ENCODE data around the gene KLK1. TPM values are rescaled to one million over a fixed set of nuclear protein-coding genes. Genes with fewer than 3 reads are reported as not detected.

The KLK1 gene
- total RNA-seq, 4 donors from 2014 or later, result 0.82 TPM; not detected in 3

- Histone ChIP-seq H3K4me1 (no peaks in the 10 kb centered on the region), H3K27ac (no peak overlapping the region), H3K27me3 (no peaks in the 10 kb centered on the region), H3K4me3 (no peak overlapping the region), H3K9me3 (no peaks in the 10 kb centered on the region), H3K36me3 (no peaks in the 10 kb centered on the region)
- TF ChIP-seq POLR2A (IDR thresholded peaks at IDR 0.05), result no peak
- TF ChIP-seq CTCF (IDR thresholded peaks at IDR 0.05), result no peak
- no peak for DNase-seq
- intact Hi-C loops (cut with DNase I; ENCODE audit: low total_unique reads), result no loop called here
Observed at GRCh38 chr19:50827476-50827875, 3.9 kb upstream of the KLK1 start.

- Histone ChIP-seq H3K27me3 (peaks cover 0 to 5% of the 10 kb centered on the region in 2 donors), H3K36me3 (no peaks in the 10 kb centered on the region), H3K9me3 (no peaks in the 10 kb centered on the region), H3K4me1 (no peaks in the 10 kb centered on the region), H3K4me3 (no peak overlapping the region), H3K27ac (no peak overlapping the region)
- TF ChIP-seq CTCF (IDR thresholded peaks at IDR 0.05), result no peak
- no peak for TF ChIP-seq POLR2A (IDR thresholded peaks at IDR 0.05)
- DNase-seq, result no peak
- intact Hi-C loops (cut with DNase I; ENCODE audit: low total_unique reads), result no loop called here
Observed at GRCh38 chr19:50826492-50827240, 3.1 kb upstream of the KLK1 start.

GRCh38 chr19:50822661-50823208 is 852 bp downstream of the KLK1 start:
- TF ChIP-seq POLR2A (IDR thresholded peaks at IDR 0.05), result no peak
- TF ChIP-seq CTCF (IDR thresholded peaks at IDR 0.05), result no peak
- H3K9me3 ChIP-seq, result no peaks in the 10 kb centered on the region
- H3K27ac ChIP-seq, result no peak overlapping the region
- no peak overlapping the region for H3K4me3 ChIP-seq
- no peak for DNase-seq
- peaks cover 0 to 21% of the 10 kb centered on the region in 2 donors for H3K27me3 ChIP-seq
- H3K36me3 ChIP-seq, result no peaks in the 10 kb centered on the region
- intact Hi-C loops (cut with DNase I; ENCODE audit: low total_unique reads), result no loop called here
- no peaks in the 10 kb centered on the region for H3K4me1 ChIP-seq

- no peaks in the 10 kb centered on the region for H3K36me3 ChIP-seq
- no peaks in the 10 kb centered on the region for H3K9me3 ChIP-seq
- no peaks in the 10 kb centered on the region for H3K4me1 ChIP-seq
- intact Hi-C loops (cut with DNase I; ENCODE audit: low total_unique reads), result no loop called here
- no peak overlapping the region for H3K27ac ChIP-seq
- DNase-seq, result no peak
- no peak overlapping the region for H3K4me3 ChIP-seq
- H3K27me3 ChIP-seq, result peaks cover 0 to 25% of the 10 kb centered on the region in 2 donors
- TF ChIP-seq CTCF (IDR thresholded peaks at IDR 0.05) (no peak), POLR2A (IDR thresholded peaks at IDR 0.05) (no peak)
Observed at GRCh38 chr19:50821622-50822021, 2.0 kb downstream of the KLK1 start.

- DNase-seq, result no peak
- Histone ChIP-seq H3K27ac (no peak overlapping the region), H3K27me3 (peaks cover 0 to 25% of the 10 kb centered on the region in 2 donors), H3K4me3 (no peak overlapping the region), H3K9me3 (no peaks in the 10 kb centered on the region), H3K36me3 (no peaks in the 10 kb centered on the region), H3K4me1 (no peaks in the 10 kb centered on the region)
- intact Hi-C loops (cut with DNase I; ENCODE audit: low total_unique reads), result no loop called here
- no peak for TF ChIP-seq POLR2A (IDR thresholded peaks at IDR 0.05)
- TF ChIP-seq CTCF (IDR thresholded peaks at IDR 0.05), result no peak
Observed at GRCh38 chr19:50821248-50821612, 2.4 kb downstream of the KLK1 start.
